Stimulated activated CD4-positive, alpha-beta T cell treated with anti-CD3 and anti-CD28 coated beads, Interleukin-1b, Interleukin-23, amount 100 ng/mL, for 48 hours (primary cell): ENCODE results near the gene USP46.

Experiments used
- DNase-seq: peaks from one replicate; pipeline ENCODE4 v3.0.0-alpha.2; 2020

The USP46 gene

GRCh38 chr4:52617336-52618020 lies 41.6 kb downstream of the USP46 start:
- no peak for DNase-seq

GRCh38 chr4:52614241-52614640 lies 44.9 kb downstream of the USP46 start:
- DNase-seq, result no peak

GRCh38 chr4:52612341-52612740 lies 46.8 kb downstream of the USP46 start:
- DNase-seq, result no peak

GRCh38 chr4:52611030-52611555 lies 48.0 kb downstream of the USP46 start:
- DNase-seq, result no peak

- no peak for DNase-seq
These were observed 52.4 kb downstream of the USP46 start for GRCh38 chr4:52606726-52607125.

GRCh38 chr4:52606040-52606439 lies 53.1 kb downstream of the USP46 start:
- DNase-seq, result no peak

GRCh38 chr4:52604215-52604614 lies 54.9 kb downstream of the USP46 start:
- DNase-seq, result no peak

GRCh38 chr4:52600275-52600674 lies 58.8 kb downstream of the USP46 start:
- DNase-seq, result no peak

- no peak for DNase-seq
These were observed 64.1 kb downstream of the USP46 start for GRCh38 chr4:52595001-52595400.

- no peak for DNase-seq
These were observed 66.8 kb downstream of the USP46 start for GRCh38 chr4:52592287-52592686.

GRCh38 chr4:52588771-52589591 lies 70.1 kb downstream of the USP46 start:
- DNase-seq, result peak; percentile 14

GRCh38 chr4:52588097-52588496 lies 71.0 kb downstream of the USP46 start:
- peak; percentile 4 for DNase-seq

GRCh38 chr4:52586069-52586468 lies 73.0 kb downstream of the USP46 start:
- DNase-seq, result no peak

- DNase-seq, result no peak
These were observed 73.7 kb downstream of the USP46 start for GRCh38 chr4:52585379-52585778.

- DNase-seq, result no peak
These were observed 79.4 kb downstream of the USP46 start for GRCh38 chr4:52579602-52580272.

GRCh38 chr4:52578951-52579350 lies 80.2 kb downstream of the USP46 start:
- DNase-seq, result no peak

- DNase-seq, result no peak
These were observed 81.5 kb downstream of the USP46 start for GRCh38 chr4:52577624-52577962.

GRCh38 chr4:52576961-52577623 lies 82.0 kb downstream of the USP46 start:
- DNase-seq, result no peak

GRCh38 chr4:52576326-52576725 lies 82.8 kb downstream of the USP46 start:
- DNase-seq, result peak; percentile 21

GRCh38 chr4:52575406-52575805 lies 83.7 kb downstream of the USP46 start:
- no peak for DNase-seq

- DNase-seq, result no peak
These were observed 85.1 kb downstream of the USP46 start for GRCh38 chr4:52574036-52574435.

- no peak for DNase-seq
These were observed 85.5 kb downstream of the USP46 start for GRCh38 chr4:52573551-52573950.

- DNase-seq, result no peak
These were observed 86.1 kb downstream of the USP46 start for GRCh38 chr4:52572936-52573485.
